NCI-H187 (cell line): ENCODE data around the gene TSPYL2.
A peak's percentile ranks its signal among the peaks of the same experiment; 100 is the strongest.

Experiments used
- DNase-seq, 2 experiments: peaks; one replicate each; lab custom pipeline; 2025; lab: John Stamatoyannopoulos, UW

The TSPYL2 gene

DNA sequence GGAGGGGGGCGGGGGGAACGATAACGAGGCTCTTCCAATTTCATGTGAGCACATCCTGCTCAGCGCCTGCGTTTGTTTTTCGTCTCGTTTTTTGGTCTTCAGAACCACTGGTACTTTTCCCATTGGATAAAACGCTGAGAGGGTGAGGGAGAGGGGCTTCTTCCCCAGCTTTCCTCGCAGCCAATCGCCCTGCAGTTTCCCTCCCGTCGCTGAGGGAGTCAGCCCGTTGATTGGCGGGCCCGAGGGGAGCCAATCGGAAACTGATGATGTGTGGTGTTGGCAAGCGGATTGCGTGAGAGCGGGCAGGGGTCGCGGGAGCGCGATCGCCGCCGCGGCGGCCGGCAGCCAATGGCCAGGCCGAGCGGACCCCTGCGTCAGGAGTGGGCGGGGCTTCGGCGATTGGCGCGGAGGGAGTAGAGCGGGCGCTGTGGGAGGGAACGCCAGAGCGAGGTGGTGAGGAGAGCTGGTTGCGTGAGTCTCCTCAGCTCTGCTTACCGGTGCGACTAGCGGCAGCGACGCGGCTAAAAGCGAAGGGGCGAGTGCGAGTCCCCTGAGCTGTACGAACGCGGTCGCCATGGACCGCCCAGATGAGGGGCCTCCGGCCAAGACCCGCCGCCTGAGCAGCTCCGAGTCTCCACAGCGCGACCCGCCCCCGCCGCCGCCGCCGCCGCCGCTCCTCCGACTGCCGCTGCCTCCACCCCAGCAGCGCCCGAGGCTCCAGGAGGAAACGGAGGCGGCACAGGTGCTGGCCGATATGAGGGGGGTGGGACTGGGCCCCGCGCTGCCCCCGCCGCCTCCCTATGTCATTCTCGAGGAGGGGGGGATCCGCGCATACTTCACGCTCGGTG lies at the start of gene TSPYL2:
Gene TSPYL2, plus strand, starts transcription at position 443 of the 848 bp plus-strand sequence. Its CDS starts 132 bp downstream, at position 575.
- peak; percentile 32 to 55 for DNase-seq

DNA sequence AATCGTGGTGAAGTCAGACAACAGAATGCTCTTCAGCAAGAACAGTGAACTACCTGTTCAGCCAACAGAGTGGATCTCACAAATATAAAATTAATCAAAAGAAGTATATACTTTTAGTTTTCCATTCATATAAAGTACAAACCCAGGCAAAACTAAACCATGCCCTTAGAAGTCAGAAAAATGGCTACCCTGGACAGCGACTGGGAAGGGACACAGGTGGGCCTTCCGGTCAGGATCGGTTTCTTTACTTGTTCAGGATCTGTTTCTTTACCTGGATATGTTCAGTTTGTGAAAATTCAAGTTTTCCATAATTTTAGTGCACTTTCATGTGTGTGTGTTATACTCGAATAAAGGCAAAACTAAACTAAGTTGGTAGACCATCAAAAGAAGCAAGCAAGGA lies 46.0 kb upstream of the TSPYL2 start:
- DNase-seq, result no peak

- no peak for DNase-seq
Measured at GRCh38 chrX:53039236-53039635, 42.9 kb upstream of the TSPYL2 start.

DNA sequence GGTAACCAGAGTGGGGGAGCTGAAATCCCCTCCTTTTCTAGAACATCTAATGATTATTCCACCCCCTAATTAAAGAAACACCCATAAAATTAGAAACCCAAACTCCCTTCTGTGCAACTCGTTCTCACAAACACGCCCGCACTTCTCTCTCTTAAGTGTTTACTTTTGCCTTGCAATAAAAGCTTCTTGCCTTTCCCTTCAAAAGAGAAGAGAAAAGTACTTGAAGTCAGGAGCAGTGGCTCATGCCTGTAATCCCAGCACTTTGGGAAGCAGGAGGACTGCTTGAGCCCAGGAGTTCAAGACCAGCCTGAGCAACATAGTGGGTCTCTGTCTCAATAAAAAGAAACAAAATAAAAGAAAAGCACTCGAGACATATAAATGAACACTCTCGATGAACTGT lies 37.2 kb upstream of the TSPYL2 start:
- no peak for DNase-seq

GRCh38 chrX:53047228-53047627 lies 34.9 kb upstream of the TSPYL2 start:
- DNase-seq, result no peak

- DNase-seq, result peak in 1 of 2 experiments; percentile 2
Measured at GRCh38 chrX:53048169-53049126, 33.7 kb upstream of the TSPYL2 start, which contains the start of gene GPR173. Gene GPR173 (plus strand): TSS chrX:53048789. CDS start chrX:53076622, 27,833 bp downstream.

- DNase-seq, result no peak
Measured at GRCh38 chrX:53049127-53049517, 33.0 kb upstream of the TSPYL2 start.

GRCh38 chrX:53050841-53051240 lies 31.3 kb upstream of the TSPYL2 start:
- DNase-seq, result no peak

GRCh38 chrX:53055244-53055849 lies 26.8 kb upstream of the TSPYL2 start:
- no peak for DNase-seq

DNA sequence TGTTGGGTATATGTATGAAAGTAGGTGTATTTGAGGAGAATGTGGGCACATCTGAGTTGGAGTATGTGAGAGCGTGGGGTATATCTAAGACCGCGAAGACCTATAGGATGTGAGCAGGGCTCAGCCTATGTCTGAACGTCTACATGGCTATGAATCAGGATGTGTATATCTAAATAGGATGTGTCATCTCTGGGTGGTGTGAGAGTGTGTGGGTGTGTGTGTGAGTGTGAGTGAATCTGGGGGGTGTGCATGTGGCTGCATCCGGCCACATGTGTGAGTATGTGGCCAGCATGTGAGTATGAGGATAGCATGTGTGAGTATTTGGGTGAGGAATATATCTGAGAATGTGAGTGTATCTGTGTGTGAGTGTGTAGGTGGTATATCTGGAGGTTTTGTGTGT lies 25.9 kb upstream of the TSPYL2 start:
- no peak for DNase-seq

- DNase-seq, result no peak
Measured at GRCh38 chrX:53065104-53065503, 17.1 kb upstream of the TSPYL2 start.

DNA sequence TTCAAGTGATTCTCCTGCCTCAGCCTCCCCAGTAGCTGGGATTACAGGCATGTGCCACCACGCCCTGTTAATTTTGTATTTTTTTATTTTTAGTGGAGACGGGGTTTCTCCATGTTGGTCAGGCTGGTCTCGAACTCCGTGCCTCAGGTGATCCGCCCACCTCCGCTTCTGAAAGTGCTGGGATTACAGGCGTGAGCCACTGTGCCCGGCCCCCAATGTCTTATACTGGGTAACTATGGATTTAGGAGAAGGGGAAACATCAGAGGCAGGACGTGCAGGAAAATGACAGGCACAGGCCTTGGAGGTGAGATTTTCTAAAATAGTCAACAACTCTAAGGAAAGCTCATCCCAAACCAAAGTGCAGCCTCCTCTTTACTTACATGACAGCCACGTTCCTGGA lies 11.1 kb upstream of the TSPYL2 start:
- DNase-seq, result no peak

DNA sequence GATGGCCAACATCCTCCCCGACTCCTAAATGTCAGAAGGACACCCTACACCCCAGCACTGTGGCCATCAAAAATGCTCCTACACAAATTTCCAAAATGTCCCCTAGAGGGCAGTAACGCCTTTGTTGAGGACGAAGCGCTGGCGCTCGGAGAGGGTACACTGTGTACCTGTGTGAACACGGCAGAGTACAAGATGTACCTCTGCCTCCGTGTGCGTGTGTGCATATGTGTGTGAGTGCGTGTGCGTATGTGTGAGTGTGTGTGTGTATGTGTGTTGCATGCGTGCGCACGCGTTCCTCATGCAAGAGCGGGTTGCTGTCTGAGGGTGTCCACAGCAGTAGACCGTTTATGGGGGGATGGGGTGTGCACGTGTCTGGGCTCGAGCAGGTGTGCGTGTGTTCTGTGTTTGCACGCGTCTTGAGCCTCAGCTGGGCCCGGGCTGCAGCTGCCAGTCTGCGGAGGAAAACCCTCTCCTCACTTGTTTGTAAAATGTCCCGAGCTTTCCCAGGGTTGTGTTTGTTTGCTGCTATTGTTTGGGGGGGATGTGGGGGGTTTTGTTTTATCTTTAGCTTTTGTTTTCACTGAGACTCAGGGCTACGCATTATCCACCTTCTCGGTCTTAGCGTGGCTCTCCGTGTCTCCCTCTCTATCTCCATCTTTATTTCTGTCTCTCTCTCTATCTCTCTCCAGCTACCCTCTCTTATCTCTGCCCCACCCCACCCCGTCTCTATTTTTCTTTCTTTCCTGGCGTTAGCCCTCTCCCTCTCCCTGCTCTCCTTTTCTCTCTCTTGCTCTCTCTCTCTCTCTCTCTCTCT lies 10.4 kb upstream of the TSPYL2 start:
- DNase-seq, result peak; percentile 19 to 31

DNA sequence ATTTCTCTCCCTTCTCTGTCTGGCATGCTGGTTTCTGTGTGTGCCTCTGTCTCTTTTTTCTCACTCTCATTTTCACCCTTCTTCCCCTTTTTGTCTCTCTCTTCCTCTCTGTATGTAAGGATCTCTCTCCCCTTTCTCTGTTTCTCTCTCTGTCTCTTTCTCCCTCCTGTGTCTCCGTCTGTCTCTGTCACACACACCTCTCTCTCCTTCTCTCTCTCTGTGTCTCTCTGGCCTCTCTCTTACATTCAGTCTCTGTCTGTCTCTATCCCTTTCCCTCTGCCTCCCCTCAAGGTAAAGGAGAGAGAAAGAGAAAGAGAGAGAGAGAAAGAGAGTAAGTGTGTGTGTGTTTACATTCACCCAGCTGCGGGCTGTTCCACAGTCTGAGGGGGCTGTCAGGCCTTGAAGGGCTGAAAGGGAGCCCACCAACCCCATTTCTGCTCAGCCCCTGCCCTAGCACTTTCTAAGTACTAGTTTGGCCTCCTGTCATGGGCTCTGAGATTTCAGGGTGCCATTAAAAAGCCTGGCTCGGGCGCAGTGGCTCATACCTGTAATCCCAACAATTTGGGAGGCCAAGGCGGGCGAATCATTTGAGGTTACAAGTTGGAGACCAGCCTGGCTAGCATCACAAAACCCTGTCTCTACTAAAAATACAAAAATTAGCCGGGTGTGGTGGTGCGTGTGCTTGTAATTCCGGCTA lies 9.6 kb upstream of the TSPYL2 start:
- no peak for DNase-seq

DNA sequence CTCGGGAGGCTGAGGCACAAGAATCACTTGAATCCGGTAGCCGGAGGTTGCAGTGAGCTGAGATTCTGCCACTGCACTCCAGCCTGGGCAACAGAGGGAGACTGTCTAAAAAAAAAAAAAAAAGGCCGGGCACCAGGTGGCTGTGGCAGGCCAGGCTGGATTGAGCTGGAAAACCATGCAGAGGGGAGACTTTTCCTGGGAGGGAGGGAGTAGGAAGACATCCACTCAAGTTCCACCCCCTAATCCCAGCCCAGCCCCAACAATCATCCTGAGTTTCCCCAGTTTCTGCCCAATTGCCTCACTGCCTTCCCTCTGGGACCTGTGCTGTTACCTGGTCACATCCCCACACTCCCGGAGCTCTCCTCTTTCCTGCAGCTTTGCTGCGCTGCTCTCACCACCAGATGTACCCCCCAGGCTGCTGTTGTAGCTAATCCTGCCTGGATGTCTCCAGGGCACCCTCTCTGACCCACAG lies 9.0 kb upstream of the TSPYL2 start:
- DNase-seq, result no peak

DNA sequence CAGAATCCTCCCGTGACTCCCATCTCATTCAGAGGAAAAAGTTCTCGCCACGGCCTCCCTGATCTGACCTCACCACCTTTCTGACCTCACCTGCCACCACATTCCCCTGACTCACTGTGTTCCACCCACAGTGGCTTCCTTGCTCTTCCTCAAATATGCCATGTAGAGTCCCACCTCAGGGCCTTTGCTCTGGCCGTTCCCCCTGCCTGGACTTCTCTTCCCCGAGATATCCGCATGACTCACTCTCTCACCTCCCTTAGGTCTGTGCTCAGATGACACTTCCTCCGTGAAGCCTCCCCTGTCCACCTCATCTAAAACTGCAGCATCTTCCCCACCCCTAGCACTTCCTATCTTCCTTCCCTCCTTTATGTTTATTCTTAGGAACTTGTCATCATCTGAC lies 7.2 kb upstream of the TSPYL2 start:
- DNase-seq, result no peak

DNA sequence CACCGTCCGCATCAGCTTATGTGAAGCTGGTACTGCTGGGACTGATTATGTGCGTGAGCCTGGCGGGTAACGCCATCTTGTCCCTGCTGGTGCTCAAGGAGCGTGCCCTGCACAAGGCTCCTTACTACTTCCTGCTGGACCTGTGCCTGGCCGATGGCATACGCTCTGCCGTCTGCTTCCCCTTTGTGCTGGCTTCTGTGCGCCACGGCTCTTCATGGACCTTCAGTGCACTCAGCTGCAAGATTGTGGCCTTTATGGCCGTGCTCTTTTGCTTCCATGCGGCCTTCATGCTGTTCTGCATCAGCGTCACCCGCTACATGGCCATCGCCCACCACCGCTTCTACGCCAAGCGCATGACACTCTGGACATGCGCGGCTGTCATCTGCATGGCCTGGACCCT lies 5.5 kb upstream of the TSPYL2 start:
- DNase-seq, result no peak

- no peak for DNase-seq
Measured at GRCh38 chrX:53077207-53078197, 4.7 kb upstream of the TSPYL2 start.

DNA sequence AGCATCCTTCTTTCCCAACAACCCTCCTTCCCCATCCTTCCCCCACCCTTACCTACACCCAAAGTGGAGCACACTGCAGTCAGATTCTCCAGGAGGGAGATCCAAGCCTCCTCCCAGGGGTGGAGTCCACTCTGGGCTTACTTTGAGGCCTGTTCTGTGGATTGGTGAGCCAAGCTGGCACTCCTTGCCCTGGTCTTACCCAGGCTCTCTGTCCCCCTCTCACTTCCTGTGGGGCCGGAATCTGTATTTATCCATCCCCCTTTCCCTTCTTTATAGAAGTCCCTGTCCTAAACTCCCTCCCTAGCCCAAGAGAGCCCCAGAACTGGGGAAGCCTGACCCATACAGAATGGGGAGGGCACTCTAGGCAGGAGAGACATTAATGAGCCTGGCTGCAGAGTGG lies 3.2 kb upstream of the TSPYL2 start:
- DNase-seq, result no peak
